OCI-LY3 (cell line): Measurements from ENCODE around the gene TGFB3.

Source experiments
- H2AFZ ChIP-seq: fragments of 200-600, 300-600 bp; shearing (Covaris generic); 2 replicates; pipeline ENCODE4 v1.6.0; 2014; ENCODE audit warnings: antibody characterized with exemption, low read depth, low read length
- H3K27ac ChIP-seq: fragments of 200-600, 300-600 bp; sonication (generic); 2 replicates; pipeline ENCODE4 v1.5.1; 2014; ENCODE audit warnings: mild to moderate bottlenecking, low read length, moderate library complexity, mixed read lengths
- H3K27me3 ChIP-seq: fragments of 200-600, 300-600 bp; sonication (generic); 2 replicates; pipeline ENCODE4 v1.6.1; 2014; ENCODE audit warnings: low read depth, low read length, mixed read lengths
- H3K36me3 ChIP-seq: fragments of 200-600, 300-600 bp; sonication (generic); replicated peaks from 2 replicates; pipeline ENCODE3; 2014; ENCODE audit warnings: low read depth, low read length, mixed read lengths
- H3K4me1 ChIP-seq: fragments of 300-600, 200-600 bp; sonication (generic); 2 replicates; pipeline ENCODE4 v1.6.1; 2014; ENCODE audit warnings: low read length, mixed read lengths
- H3K4me2 ChIP-seq: fragments of 200-600, 300-600 bp; sonication (generic); 2 replicates; pipeline ENCODE4 v1.6.1; 2014; ENCODE audit warnings: low read length, mixed read lengths
- H3K4me3 ChIP-seq: fragments of 300-600, 200-600 bp; sonication (generic); 2 replicates; pipeline ENCODE4 v1.5.1; 2014; ENCODE audit warnings: antibody characterized with exemption, mild to moderate bottlenecking, low read length, moderate library complexity
- H3K79me2 ChIP-seq: fragments of 300-600, 200-600 bp; shearing (Covaris generic); 2 replicates; pipeline ENCODE4 v1.6.1; 2014; ENCODE audit warnings: mild to moderate bottlenecking, low read length, mixed read lengths
- H3K9ac ChIP-seq: fragments of 300-600, 200-600 bp; shearing (Covaris generic); 2 replicates; pipeline ENCODE4 v1.6.0; 2014; ENCODE audit warnings: mild to moderate bottlenecking, low read length, moderate library complexity
- H3K9me3 ChIP-seq: fragments of 200-600, 300-600 bp; shearing (Covaris generic); 2 replicates; pipeline ENCODE4 v1.6.1; 2014; ENCODE audit warnings: low read length, mixed read lengths; ENCODE audit not compliant: insufficient read depth
- H4K20me1 ChIP-seq: fragments of 200-600, 300-600 bp; sonication (generic); 2 replicates; pipeline ENCODE4 v1.6.1; 2016; ENCODE audit warnings: low read length, mixed read lengths; ENCODE audit not compliant: insufficient read depth
- CTCF ChIP-seq: fragments of 200-600, 300-600 bp; sonication (generic); IDR thresholded peaks from 2 replicates; pipeline ENCODE4 v1.5.1; 2014; ENCODE audit warnings: antibody characterized with exemption, low read length, low read depth
- EZH2phosphoT487 ChIP-seq: fragments of 200-600 bp; shearing (Covaris generic); IDR thresholded peaks from 2 replicates; pipeline ENCODE4 v1.6.1; 2018; ENCODE audit warnings: antibody characterized with exemption, mixed run types, low read depth

The TGFB3 gene

GRCh38 chr14:75995372-75996041 is 13.7 kb upstream of the TGFB3 start:
- no peak overlapping the region for H2AFZ ChIP-seq
- H3K4me1 ChIP-seq = no peaks in the 10 kb centered on the region
- no peak overlapping the region for H3K27ac ChIP-seq
- H3K79me2 ChIP-seq = no peaks in the 10 kb centered on the region
- no peak overlapping the region for H3K4me3 ChIP-seq
- no peaks in the 10 kb centered on the region for H3K36me3 ChIP-seq
- H3K27me3 ChIP-seq = no peaks in the 10 kb centered on the region
- no peaks in the 10 kb centered on the region for H4K20me1 ChIP-seq
- no peak overlapping the region for H3K9ac ChIP-seq
- no peak for TF ChIP-seq EZH2phosphoT487
- no peak overlapping the region for H3K4me2 ChIP-seq
- H3K9me3 ChIP-seq = no peaks in the 10 kb centered on the region

- H3K36me3 ChIP-seq = no peaks in the 10 kb centered on the region
- no peaks in the 10 kb centered on the region for H3K9me3 ChIP-seq
- H3K9ac ChIP-seq = no peak overlapping the region
- H3K79me2 ChIP-seq = no peaks in the 10 kb centered on the region
- no peak overlapping the region for H3K4me3 ChIP-seq
- H4K20me1 ChIP-seq = no peaks in the 10 kb centered on the region
- H3K4me2 ChIP-seq = no peak overlapping the region
- H3K4me1 ChIP-seq = no peaks in the 10 kb centered on the region
- no peaks in the 10 kb centered on the region for H3K27me3 ChIP-seq
- TF ChIP-seq EZH2phosphoT487 = no peak
- TF ChIP-seq CTCF = no peak
- H2AFZ ChIP-seq = no peak overlapping the region
- no peak overlapping the region for H3K27ac ChIP-seq
Measured at GRCh38 chr14:75993567-75994041, 11.8 kb upstream of the TGFB3 start.

GRCh38 chr14:75991753-75992152 is 10.0 kb upstream of the TGFB3 start:
- no peaks in the 10 kb centered on the region for H3K4me1 ChIP-seq
- no peaks in the 10 kb centered on the region for H3K36me3 ChIP-seq
- no peak overlapping the region for H3K4me3 ChIP-seq
- H3K9ac ChIP-seq = no peak overlapping the region
- no peak overlapping the region for H3K27ac ChIP-seq
- no peak overlapping the region for H3K4me2 ChIP-seq
- no peaks in the 10 kb centered on the region for H3K27me3 ChIP-seq
- TF ChIP-seq EZH2phosphoT487 (no peak), CTCF (no peak)
- H4K20me1 ChIP-seq = no peaks in the 10 kb centered on the region
- H3K79me2 ChIP-seq = no peaks in the 10 kb centered on the region
- H3K9me3 ChIP-seq = no peaks in the 10 kb centered on the region
- H2AFZ ChIP-seq = no peak overlapping the region

- H2AFZ ChIP-seq = no peak overlapping the region
- no peaks in the 10 kb centered on the region for H3K9me3 ChIP-seq
- no peaks in the 10 kb centered on the region for H3K36me3 ChIP-seq
- no peaks in the 10 kb centered on the region for H3K79me2 ChIP-seq
- H3K4me3 ChIP-seq = no peak overlapping the region
- H4K20me1 ChIP-seq = no peaks in the 10 kb centered on the region
- no peak overlapping the region for H3K27ac ChIP-seq
- TF ChIP-seq CTCF (no peak), EZH2phosphoT487 (no peak)
- H3K4me2 ChIP-seq = no peak overlapping the region
- no peak overlapping the region for H3K9ac ChIP-seq
- no peaks in the 10 kb centered on the region for H3K27me3 ChIP-seq
- H3K4me1 ChIP-seq = peaks cover 4% of the 10 kb centered on the region; the same call in 1 of the 2 replicates
Measured at GRCh38 chr14:75990297-75990696, 8.5 kb upstream of the TGFB3 start.
